Measurements from ENCODE around the gene IPCEF1.
"Not testable (repeated sequence)": the region's sequence is repeated elsewhere in the genome, so short reads cannot be mapped to it uniquely, and the experiment has no call there.

IPCEF1 gene

GRCh38 chr6:154218301-154218700, 138.3 kb downstream of the IPCEF1 start:
- DNase-seq = peak in 1 of 2 experiments; percentile 39

- DNase-seq = no peak
Observed at GRCh38 chr6:154213782-154214181, 142.8 kb downstream of the IPCEF1 start.

- DNase-seq = no peak
Observed at GRCh38 chr6:154210678-154211077, 145.9 kb downstream of the IPCEF1 start.

GRCh38 chr6:154209555-154209954, 147.0 kb downstream of the IPCEF1 start:
- no peak for DNase-seq

- DNase-seq = no peak
Observed at GRCh38 chr6:154206996-154207395, 149.6 kb downstream of the IPCEF1 start.

GRCh38 chr6:154206141-154206540, 150.5 kb downstream of the IPCEF1 start:
- no peak for DNase-seq

GRCh38 chr6:154202958-154203357, 153.6 kb downstream of the IPCEF1 start:
- DNase-seq = no peak

- no peak for DNase-seq
Observed at GRCh38 chr6:154202339-154202738, 154.3 kb downstream of the IPCEF1 start.

GRCh38 chr6:154201688-154202087, 154.9 kb downstream of the IPCEF1 start:
- not testable (repeated sequence) for DNase-seq

- no peak for DNase-seq
Observed at GRCh38 chr6:154197196-154197860, 159.3 kb downstream of the IPCEF1 start.

GRCh38 chr6:154196333-154196885, 160.2 kb downstream of the IPCEF1 start:
- no peak for DNase-seq

- no peak for DNase-seq
Observed at GRCh38 chr6:154187714-154188113, 168.9 kb downstream of the IPCEF1 start.

GRCh38 chr6:154187203-154187602, 169.4 kb downstream of the IPCEF1 start:
- DNase-seq = no peak

GRCh38 chr6:154179434-154179833, 177.2 kb downstream of the IPCEF1 start:
- no peak for DNase-seq

GRCh38 chr6:154172393-154172792, 184.2 kb downstream of the IPCEF1 start:
- DNase-seq = not testable (repeated sequence)

- DNase-seq = no peak
Observed at GRCh38 chr6:154170106-154170505, 186.5 kb downstream of the IPCEF1 start.

GRCh38 chr6:154169193-154169847, 187.3 kb downstream of the IPCEF1 start:
- DNase-seq = no peak

- DNase-seq = no peak
Observed at GRCh38 chr6:154167126-154167525, 189.5 kb downstream of the IPCEF1 start.

- DNase-seq = no peak
Observed at GRCh38 chr6:154166140-154166539, 190.5 kb downstream of the IPCEF1 start.

- no peak for DNase-seq
Observed at GRCh38 chr6:154165478-154165877, 191.1 kb downstream of the IPCEF1 start.

- DNase-seq = no peak
Observed at GRCh38 chr6:154164397-154164796, 192.2 kb downstream of the IPCEF1 start.

GRCh38 chr6:154161689-154162088, 194.9 kb downstream of the IPCEF1 start:
- DNase-seq = no peak

GRCh38 chr6:154159126-154159525, 197.5 kb downstream of the IPCEF1 start:
- DNase-seq = no peak

GRCh38 chr6:154157706-154158105, 198.9 kb downstream of the IPCEF1 start:
- DNase-seq = no peak
